HepG2 (cell line): Measurements from ENCODE around the gene RBBP9. TPM values are rescaled to one million over a fixed set of nuclear protein-coding genes. Genes with fewer than 3 reads are reported as not detected.

ENCODE experiments used
- CERS6 ChIP-seq: sonication (generic); formaldehyde crosslinking; IDR thresholded peaks from 2 replicates; pipeline ENCODE4 v1.5.0; 2020; ENCODE audit warnings: missing genetic modification reagents
- DR1 ChIP-seq: sonication (generic); formaldehyde crosslinking; IDR thresholded peaks from 2 replicates; pipeline ENCODE4 v1.8.0; 2021; ENCODE audit warnings: mild to moderate bottlenecking, missing genetic modification reagents, inconsistent platforms
- ESRRA ChIP-seq: sonication (generic); formaldehyde crosslinking; IDR thresholded peaks from 2 replicates; pipeline ENCODE4 v1.5.1; 2020; ENCODE audit warnings: mild to moderate bottlenecking, low read depth, missing genetic modification reagents
- HOXD1 ChIP-seq: sonication (generic); formaldehyde crosslinking; IDR thresholded peaks from 2 replicates; pipeline ENCODE4 v1.5.0; 2020; ENCODE audit warnings: missing genetic modification reagents
- MAF1 ChIP-seq: sonication (generic); formaldehyde crosslinking; IDR thresholded peaks from 2 replicates; pipeline ENCODE4 v1.5.0; 2020; ENCODE audit warnings: missing genetic modification reagents, borderline replicate concordance
- MLXIP ChIP-seq: sonication (generic); formaldehyde crosslinking; IDR thresholded peaks from 2 replicates; pipeline ENCODE4 v1.9.0; 2021; ENCODE audit warnings: missing genetic modification reagents, borderline replicate concordance
- NFAT5 ChIP-seq: sonication (generic); formaldehyde crosslinking; IDR thresholded peaks from 2 replicates; pipeline ENCODE4 v1.4.0; 2020; ENCODE audit warnings: missing genetic modification reagents
- NFYB ChIP-seq: sonication (generic); formaldehyde crosslinking; IDR thresholded peaks from 2 replicates; pipeline ENCODE4 v1.4.0; 2020; ENCODE audit warnings: missing genetic modification reagents
- XRCC5 ChIP-seq: fragments of 200-400 bp; formaldehyde crosslinking; optimal IDR thresholded peaks from 2 replicates; pipeline ENCODE3; 2017; ENCODE audit warnings: mild to moderate bottlenecking, low read length
- ZFP62 ChIP-seq: sonication (generic); formaldehyde crosslinking; IDR thresholded peaks from 2 replicates; pipeline ENCODE4 v1.4.0; 2020; ENCODE audit warnings: missing genetic modification reagents
- ZIK1 ChIP-seq: sonication (generic); formaldehyde crosslinking; IDR thresholded peaks from 2 replicates; pipeline ENCODE4 v1.5.0; 2020; ENCODE audit warnings: mild to moderate bottlenecking, low read depth, missing genetic modification reagents, borderline replicate concordance
- ZNF343 ChIP-seq: sonication (generic); formaldehyde crosslinking; IDR thresholded peaks from 2 replicates; pipeline ENCODE4 v1.4.0; 2020; ENCODE audit warnings: mild to moderate bottlenecking, missing genetic modification reagents
- ZNF616 ChIP-seq: sonication (generic); formaldehyde crosslinking; IDR thresholded peaks from 2 replicates; pipeline ENCODE4 v1.5.0; 2020; ENCODE audit warnings: low read depth, mild to moderate bottlenecking, missing genetic modification reagents
- ZNF790 ChIP-seq: sonication (generic); formaldehyde crosslinking; IDR thresholded peaks from 2 replicates; pipeline ENCODE4 v1.8.0; 2022; ENCODE audit warnings: missing genetic modification reagents, mild to moderate bottlenecking, borderline replicate concordance
- ZNF816 ChIP-seq: sonication (generic); formaldehyde crosslinking; IDR thresholded peaks from 2 replicates; pipeline ENCODE4 v1.8.0; 2022; ENCODE audit warnings: missing genetic modification reagents, mild to moderate bottlenecking, borderline replicate concordance
- polyA plus RNA-seq, 8 experiments: library from polyadenylated mRNA; depleted of rRNA in 3 of 8; stranded (reverse) in 7 of 8; unstranded in 1 of 8; fragments of >200 nt; fragmentation: Illumina TruSeq in 4 of 8; extraction: Trizol in 4 of 8; gene quantifications; 2 replicates each; pipeline versions ENCODE4 v1.2.1 to v1.2.3, GENCODE V29; 2011 to 2016; ENCODE audit warnings: low read depth in 4 of 8, missing spikeins in 1 of 8, mixed read lengths in 1 of 8; ENCODE audit not compliant: insufficient read depth in 1 of 8
- total RNA-seq, 5 experiments: library from RNA; depleted of rRNA; stranded (reverse); fragments of >200 nt; fragmentation: Illumina TruSeq; extraction: Trizol; gene quantifications; 2 replicates each; pipeline ENCODE4 v1.2.3, GENCODE V29; 2016; ENCODE audit warnings: low read depth in 1 of 5
- TF ChIP-seq, protein P1 (sequence below): sonication (generic); formaldehyde crosslinking; IDR thresholded peaks from 2 replicates; pipeline ENCODE4 v1.5.1; 2020; ENCODE audit warnings: mild to moderate bottlenecking, missing genetic modification reagents, moderate library complexity

Gene RBBP9
- total and polyA plus RNA-seq, 2 of the 13 experiments (the other 11 are each of a cell fraction or from before 2014, with no cell fraction given), result 28.0 to 56.3 TPM

DNA sequence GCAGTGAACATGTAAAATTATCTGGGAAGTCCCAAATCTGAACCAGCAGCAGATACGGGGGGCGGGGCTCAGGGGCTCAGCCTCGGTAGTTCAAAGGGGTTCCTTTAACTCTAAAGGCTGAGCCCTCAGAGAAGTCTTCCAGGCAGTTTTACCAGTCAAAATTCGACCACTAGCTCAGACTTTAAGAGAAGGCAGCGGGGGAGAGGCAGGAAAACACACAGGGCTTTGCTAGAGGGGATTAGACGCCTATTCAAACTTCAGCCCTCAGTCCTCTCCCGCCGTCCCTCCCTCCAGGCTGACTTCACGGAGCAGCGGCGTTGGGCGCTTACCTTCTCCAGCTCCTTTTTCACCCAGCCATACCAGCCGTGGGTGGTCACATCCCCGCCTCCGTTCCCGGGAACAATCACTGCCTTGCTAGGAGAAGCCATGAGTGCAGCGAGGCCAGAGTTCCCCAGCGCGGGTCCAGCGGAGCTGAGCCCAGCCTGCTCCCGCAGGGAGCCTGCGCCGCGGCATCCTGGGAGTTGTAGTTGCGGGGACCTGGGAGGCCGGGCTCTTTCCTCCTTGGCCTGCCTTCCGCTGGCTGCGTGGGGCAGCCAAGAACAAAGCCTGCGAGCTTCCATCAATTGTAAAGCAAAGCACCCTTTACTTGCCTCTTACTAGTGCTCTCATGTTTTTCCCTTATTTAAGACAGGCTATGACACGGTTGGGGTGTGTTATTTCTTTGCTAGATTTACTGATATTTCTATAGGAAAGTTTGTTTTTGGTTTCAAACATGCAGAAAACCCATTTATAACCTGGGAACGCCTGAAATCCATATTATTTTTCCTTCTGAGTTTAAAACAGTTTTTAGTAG, at the start of gene RBBP9 (continued):
- TF ChIP-seq, protein P1, sequence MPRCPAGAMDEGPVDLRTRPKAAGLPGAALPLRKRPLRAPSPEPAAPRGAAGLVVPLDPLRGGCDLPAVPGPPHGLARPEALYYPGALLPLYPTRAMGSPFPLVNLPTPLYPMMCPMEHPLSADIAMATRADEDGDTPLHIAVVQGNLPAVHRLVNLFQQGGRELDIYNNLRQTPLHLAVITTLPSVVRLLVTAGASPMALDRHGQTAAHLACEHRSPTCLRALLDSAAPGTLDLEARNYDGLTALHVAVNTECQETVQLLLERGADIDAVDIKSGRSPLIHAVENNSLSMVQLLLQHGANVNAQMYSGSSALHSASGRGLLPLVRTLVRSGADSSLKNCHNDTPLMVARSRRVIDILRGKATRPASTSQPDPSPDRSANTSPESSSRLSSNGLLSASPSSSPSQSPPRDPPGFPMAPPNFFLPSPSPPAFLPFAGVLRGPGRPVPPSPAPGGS, result peak; percentile 87; the same call in 1 of the 2 replicates
- TF ChIP-seq ZNF343, result peak; percentile 48; the same call in 1 of the 2 replicates
- peak; percentile 37; the same call in 1 of the 2 replicates for TF ChIP-seq DR1 (CRISPR knock-in tag)
- peak; percentile 64; the same call in 1 of the 2 replicates for TF ChIP-seq NFAT5 (CRISPR knock-in tag)
- TF ChIP-seq NFYB (CRISPR knock-in tag), result peak; percentile 47; the same call in 1 of the 2 replicates
- no peak for TF ChIP-seq ZNF816 (CRISPR knock-in tag)
- TF ChIP-seq CERS6 (CRISPR knock-in tag), result no peak
- TF ChIP-seq ZNF790, result peak; percentile 65; the same call in 1 of the 2 replicates
- TF ChIP-seq ZIK1 (CRISPR knock-in tag), result peak; percentile 84; the same call in 1 of the 2 replicates
- peak; percentile 98 for TF ChIP-seq XRCC5
- TF ChIP-seq MAF1, result peak; percentile 89
- TF ChIP-seq ZNF616 (CRISPR knock-in tag), result peak; percentile 56; the same call in 1 of the 2 replicates
- peak; percentile 73 for TF ChIP-seq HOXD1 (CRISPR knock-in tag)
- TF ChIP-seq MLXIP, result no peak
- TF ChIP-seq ESRRA (CRISPR knock-in tag), result 0 out of 2 replicates have a peak, but pooled peaks have one; percentile 61
- 0 out of 2 replicates have a peak, but pooled peaks have one; percentile 71 for TF ChIP-seq ZFP62
